Measurements from ENCODE around the gene AFAP1L1. TPM values are rescaled to one million over a fixed set of nuclear protein-coding genes. Genes with fewer than 3 reads are reported as not detected.
A peak's percentile ranks its signal among the peaks of the same experiment; 100 is the strongest.

AFAP1L1 gene
- total and polyA plus RNA-seq, 4 donors: 2.1 to 11.6 (median 4.0) TPM

DNA sequence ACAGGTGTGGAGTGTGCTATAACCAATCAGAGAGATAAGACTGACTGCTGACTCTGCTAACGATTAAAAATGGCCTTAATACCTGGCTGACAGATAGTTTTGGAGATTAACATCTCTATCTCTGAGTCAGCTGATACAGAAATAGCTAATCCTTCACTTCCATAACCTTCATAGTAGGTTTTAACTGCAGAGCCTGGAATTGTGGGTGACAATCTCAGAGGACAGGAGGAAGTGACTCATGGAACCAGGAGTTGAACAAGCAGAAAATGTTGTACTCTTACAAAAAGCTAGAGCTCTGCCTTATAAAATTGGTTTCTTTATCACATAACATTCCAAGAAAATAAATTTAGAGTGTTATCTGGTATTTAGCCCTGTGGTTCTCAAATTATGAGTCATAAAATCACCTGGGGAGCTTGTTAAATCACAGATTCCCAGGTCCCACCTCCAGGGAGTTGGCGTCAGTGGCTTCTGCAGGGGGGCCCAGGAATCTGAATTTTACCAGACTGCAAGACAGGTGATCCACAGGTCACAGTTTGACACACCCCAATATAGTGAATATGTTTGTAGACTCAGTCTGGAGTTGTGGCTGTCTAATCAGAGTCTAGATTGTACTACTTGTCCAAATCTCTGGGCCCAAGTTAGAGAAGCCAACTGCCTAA lies 44.4 kb upstream of the AFAP1L1 start:
- peaks cover 0 to 6% (median 0%) of the 10 kb centered on the region in 4 donors for H3K4me1 ChIP-seq (ENCODE audit: control insufficient read depth in 4 of 4, insufficient read depth in 4 of 4, low read length in 3 of 4)
- H3K27ac ChIP-seq (ENCODE audit: low read depth in 1 of 2, low read length in 2 of 2): no peak overlapping the region
- H3K27me3 ChIP-seq (ENCODE audit: control insufficient read depth in 4 of 4, insufficient read depth in 4 of 4, low read length in 3 of 4): no peaks in the 10 kb centered on the region
- H3K4me3 ChIP-seq (ENCODE audit: low read depth in 1 of 3, low read length in 3 of 3): no peak overlapping the region
- H3K36me3 ChIP-seq (ENCODE audit: control insufficient read depth in 4 of 4, insufficient read depth in 3 of 4, low read depth in 1 of 4, low read length in 3 of 4): peaks cover 6 to 38% (median 31%) of the 10 kb centered on the region in 4 donors
- no peak for DNase-seq (ENCODE audit: low spot score)
- H3K9ac ChIP-seq (ENCODE audit: low read depth in 1 of 2, low read length in 2 of 2): no peak overlapping the region
- TF ChIP-seq, protein P1, sequence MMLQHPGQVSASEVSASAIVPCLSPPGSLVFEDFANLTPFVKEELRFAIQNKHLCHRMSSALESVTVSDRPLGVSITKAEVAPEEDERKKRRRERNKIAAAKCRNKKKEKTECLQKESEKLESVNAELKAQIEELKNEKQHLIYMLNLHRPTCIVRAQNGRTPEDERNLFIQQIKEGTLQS (IDR thresholded peaks at IDR 0.05): no peak
- TF ChIP-seq JUND (IDR thresholded peaks at IDR 0.05): peak in 1 of 2 donors; percentile 8
- no peaks in the 10 kb centered on the region for H3K9me3 ChIP-seq (ENCODE audit: control insufficient read depth in 4 of 4, low read length in 3 of 4)
- WGBS: 88% methylated on average over 2 of the region's 2 CpGs

DNA sequence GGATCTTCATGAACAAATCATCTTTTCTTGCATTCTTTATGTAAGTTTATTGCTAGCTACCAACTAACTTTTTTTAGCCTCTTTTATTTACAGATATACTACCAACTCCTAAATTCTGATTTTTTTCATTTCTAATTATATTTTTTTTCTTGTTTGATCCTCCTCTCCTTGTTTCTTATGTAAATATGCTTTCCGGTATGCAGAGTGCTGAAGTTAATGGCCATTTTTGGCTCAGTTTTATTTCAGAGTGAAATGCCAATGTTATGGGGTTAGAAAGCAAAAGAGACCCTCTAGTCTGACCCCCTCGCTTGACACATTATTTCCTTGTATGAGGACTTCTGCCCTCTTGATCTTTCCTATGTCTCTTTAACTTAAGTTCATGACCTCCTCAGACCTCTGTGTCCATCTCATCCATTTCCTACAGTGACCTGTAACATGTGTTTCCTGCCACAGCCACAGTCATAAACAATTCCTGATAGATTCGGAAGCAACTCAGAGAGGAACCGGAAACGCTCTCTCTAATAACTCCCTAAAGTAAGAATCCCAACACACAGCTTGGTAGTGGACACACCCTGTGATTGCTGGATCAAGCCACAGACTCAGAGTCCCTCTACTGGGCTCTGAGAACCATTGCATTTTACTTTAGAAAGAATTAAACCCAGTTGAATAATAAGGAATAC lies 42.9 kb upstream of the AFAP1L1 start:
- Histone ChIP-seq H3K9ac (ENCODE audit: low read depth in 1 of 2, low read length in 2 of 2) (no peak overlapping the region), H3K27me3 (ENCODE audit: control insufficient read depth in 4 of 4, insufficient read depth in 4 of 4, low read length in 3 of 4) (no peaks in the 10 kb centered on the region), H3K27ac (ENCODE audit: low read depth in 1 of 2, low read length in 2 of 2) (peak overlapping the region in 1 of 2 donors; percentile 6), H3K4me1 (ENCODE audit: control insufficient read depth in 4 of 4, insufficient read depth in 4 of 4, low read length in 3 of 4) (peaks cover 0 to 6% (median 0%) of the 10 kb centered on the region in 4 donors), H3K9me3 (ENCODE audit: control insufficient read depth in 4 of 4, low read length in 3 of 4) (no peaks in the 10 kb centered on the region), H3K4me3 (ENCODE audit: low read depth in 1 of 3, low read length in 3 of 3) (no peak overlapping the region), H3K36me3 (ENCODE audit: control insufficient read depth in 4 of 4, insufficient read depth in 3 of 4, low read depth in 1 of 4, low read length in 3 of 4) (peaks cover 7 to 49% (median 36%) of the 10 kb centered on the region in 4 donors)
- TF ChIP-seq RAD21 (IDR thresholded peaks at IDR 0.05) (peak; percentile 94), TAF1 (conservative IDR thresholded peaks at IDR 0.05) (no peak), RXRA (IDR thresholded peaks at IDR 0.05) (peak; percentile 55 to 58), NR2F2 (IDR thresholded peaks at IDR 0.05) (peak; percentile 100), SP1 (IDR thresholded peaks at IDR 0.05) (peak; percentile 31), HNF4G (IDR thresholded peaks at IDR 0.05) (no peak), JUND (IDR thresholded peaks at IDR 0.05) (no peak), EGR1 (IDR thresholded peaks at IDR 0.05; ENCODE audit: low read depth in 2 of 2) (peak in 1 of 2 donors; percentile 52), GABPA (IDR thresholded peaks at IDR 0.05 in 1 of 2, conservative IDR thresholded peaks at IDR 0.05 in 1 of 2) (peak; percentile 66 to 68), YY1 (IDR thresholded peaks at IDR 0.05) (no peak), FOXA2 (IDR thresholded peaks at IDR 0.05) (no peak), HNF4A (conservative IDR thresholded peaks at IDR 0.05) (no peak), FOXA1 (IDR thresholded peaks at IDR 0.05) (no peak)
- TF ChIP-seq, protein P2, sequence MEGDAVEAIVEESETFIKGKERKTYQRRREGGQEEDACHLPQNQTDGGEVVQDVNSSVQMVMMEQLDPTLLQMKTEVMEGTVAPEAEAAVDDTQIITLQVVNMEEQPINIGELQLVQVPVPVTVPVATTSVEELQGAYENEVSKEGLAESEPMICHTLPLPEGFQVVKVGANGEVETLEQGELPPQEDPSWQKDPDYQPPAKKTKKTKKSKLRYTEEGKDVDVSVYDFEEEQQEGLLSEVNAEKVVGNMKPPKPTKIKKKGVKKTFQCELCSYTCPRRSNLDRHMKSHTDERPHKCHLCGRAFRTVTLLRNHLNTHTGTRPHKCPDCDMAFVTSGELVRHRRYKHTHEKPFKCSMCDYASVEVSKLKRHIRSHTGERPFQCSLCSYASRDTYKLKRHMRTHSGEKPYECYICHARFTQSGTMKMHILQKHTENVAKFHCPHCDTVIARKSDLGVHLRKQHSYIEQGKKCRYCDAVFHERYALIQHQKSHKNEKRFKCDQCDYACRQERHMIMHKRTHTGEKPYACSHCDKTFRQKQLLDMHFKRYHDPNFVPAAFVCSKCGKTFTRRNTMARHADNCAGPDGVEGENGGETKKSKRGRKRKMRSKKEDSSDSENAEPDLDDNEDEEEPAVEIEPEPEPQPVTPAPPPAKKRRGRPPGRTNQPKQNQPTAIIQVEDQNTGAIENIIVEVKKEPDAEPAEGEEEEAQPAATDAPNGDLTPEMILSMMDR (IDR thresholded peaks at IDR 0.05; ENCODE audit: low read depth, low read length, missing input control): peak; percentile 69
- TF ChIP-seq, protein P3, sequence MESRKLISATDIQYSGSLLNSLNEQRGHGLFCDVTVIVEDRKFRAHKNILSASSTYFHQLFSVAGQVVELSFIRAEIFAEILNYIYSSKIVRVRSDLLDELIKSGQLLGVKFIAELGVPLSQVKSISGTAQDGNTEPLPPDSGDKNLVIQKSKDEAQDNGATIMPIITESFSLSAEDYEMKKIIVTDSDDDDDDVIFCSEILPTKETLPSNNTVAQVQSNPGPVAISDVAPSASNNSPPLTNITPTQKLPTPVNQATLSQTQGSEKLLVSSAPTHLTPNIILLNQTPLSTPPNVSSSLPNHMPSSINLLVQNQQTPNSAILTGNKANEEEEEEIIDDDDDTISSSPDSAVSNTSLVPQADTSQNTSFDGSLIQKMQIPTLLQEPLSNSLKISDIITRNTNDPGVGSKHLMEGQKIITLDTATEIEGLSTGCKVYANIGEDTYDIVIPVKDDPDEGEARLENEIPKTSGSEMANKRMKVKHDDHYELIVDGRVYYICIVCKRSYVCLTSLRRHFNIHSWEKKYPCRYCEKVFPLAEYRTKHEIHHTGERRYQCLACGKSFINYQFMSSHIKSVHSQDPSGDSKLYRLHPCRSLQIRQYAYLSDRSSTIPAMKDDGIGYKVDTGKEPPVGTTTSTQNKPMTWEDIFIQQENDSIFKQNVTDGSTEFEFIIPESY (IDR thresholded peaks at IDR 0.05): no peak
- TF ChIP-seq, protein P1 (IDR thresholded peaks at IDR 0.05): no peak
- TF ChIP-seq, protein P4, sequence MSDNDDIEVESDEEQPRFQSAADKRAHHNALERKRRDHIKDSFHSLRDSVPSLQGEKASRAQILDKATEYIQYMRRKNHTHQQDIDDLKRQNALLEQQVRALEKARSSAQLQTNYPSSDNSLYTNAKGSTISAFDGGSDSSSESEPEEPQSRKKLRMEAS (IDR thresholded peaks at IDR 0.05): peak; percentile 66
- TF ChIP-seq, protein P5, sequence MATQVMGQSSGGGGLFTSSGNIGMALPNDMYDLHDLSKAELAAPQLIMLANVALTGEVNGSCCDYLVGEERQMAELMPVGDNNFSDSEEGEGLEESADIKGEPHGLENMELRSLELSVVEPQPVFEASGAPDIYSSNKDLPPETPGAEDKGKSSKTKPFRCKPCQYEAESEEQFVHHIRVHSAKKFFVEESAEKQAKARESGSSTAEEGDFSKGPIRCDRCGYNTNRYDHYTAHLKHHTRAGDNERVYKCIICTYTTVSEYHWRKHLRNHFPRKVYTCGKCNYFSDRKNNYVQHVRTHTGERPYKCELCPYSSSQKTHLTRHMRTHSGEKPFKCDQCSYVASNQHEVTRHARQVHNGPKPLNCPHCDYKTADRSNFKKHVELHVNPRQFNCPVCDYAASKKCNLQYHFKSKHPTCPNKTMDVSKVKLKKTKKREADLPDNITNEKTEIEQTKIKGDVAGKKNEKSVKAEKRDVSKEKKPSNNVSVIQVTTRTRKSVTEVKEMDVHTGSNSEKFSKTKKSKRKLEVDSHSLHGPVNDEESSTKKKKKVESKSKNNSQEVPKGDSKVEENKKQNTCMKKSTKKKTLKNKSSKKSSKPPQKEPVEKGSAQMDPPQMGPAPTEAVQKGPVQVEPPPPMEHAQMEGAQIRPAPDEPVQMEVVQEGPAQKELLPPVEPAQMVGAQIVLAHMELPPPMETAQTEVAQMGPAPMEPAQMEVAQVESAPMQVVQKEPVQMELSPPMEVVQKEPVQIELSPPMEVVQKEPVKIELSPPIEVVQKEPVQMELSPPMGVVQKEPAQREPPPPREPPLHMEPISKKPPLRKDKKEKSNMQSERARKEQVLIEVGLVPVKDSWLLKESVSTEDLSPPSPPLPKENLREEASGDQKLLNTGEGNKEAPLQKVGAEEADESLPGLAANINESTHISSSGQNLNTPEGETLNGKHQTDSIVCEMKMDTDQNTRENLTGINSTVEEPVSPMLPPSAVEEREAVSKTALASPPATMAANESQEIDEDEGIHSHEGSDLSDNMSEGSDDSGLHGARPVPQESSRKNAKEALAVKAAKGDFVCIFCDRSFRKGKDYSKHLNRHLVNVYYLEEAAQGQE (IDR thresholded peaks at IDR 0.05): peak; percentile 97
- WGBS: 29% methylated on average over 5 of the region's 5 CpGs
- no peak for DNase-seq (ENCODE audit: low spot score)

Measured in liver (tissue), 9 donors.